GDM1 (cell line): ENCODE data around the gene IL15RA.
"Not testable (repeated sequence)": the region's sequence is repeated elsewhere in the genome, so short reads cannot be mapped to it uniquely, and the experiment has no call there.

ENCODE experiments used
- DNase-seq: peaks from one replicate; lab custom pipeline; 2025; lab: John Stamatoyannopoulos, UW

The IL15RA gene

DNA sequence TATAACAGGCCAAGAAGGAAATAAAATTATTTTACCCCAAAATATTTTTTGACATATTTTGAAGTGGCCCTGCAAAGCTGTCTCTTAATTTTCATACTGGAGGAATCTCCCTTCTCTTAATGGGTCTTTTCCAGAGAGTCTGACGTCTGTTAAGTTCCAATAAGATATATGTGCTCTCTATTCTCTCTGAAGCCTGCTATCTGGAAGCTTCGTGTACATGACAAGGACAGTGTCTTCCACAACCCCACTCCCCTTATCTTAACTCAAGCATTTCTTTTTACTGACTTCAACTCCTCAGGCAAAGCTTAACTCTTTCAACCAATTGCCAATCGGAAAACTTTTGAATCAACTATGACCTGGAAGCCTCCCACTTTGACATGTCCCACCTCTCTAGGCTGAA, 29.2 kb upstream of the IL15RA start:
- no peak for DNase-seq

DNA sequence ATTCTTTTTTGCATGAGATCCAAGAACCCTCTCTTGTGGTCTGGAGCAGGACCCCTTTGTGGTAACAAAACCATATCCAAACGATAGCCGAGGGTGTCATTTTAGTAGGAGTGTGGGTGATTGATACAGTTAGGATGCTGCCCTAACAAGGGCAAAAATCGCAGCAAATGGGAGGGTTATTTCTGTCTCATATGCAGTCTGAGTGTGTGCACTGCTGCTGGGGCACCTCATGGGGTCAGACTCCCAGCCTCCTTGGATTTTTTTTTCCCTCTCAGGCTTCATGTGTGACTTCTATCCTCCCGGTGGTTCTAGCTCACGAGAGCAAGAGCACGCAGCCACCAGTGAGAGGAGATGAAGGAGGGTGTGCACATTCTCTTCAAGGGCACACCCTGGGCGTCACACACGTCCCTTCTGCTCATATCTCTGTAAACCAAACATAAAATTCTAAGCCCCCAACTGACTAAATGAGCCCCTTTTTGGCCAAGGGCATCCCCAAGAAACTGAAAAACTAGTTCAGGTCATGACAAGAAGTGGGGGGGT, 28.6 kb upstream of the IL15RA start:
- no peak for DNase-seq

DNA sequence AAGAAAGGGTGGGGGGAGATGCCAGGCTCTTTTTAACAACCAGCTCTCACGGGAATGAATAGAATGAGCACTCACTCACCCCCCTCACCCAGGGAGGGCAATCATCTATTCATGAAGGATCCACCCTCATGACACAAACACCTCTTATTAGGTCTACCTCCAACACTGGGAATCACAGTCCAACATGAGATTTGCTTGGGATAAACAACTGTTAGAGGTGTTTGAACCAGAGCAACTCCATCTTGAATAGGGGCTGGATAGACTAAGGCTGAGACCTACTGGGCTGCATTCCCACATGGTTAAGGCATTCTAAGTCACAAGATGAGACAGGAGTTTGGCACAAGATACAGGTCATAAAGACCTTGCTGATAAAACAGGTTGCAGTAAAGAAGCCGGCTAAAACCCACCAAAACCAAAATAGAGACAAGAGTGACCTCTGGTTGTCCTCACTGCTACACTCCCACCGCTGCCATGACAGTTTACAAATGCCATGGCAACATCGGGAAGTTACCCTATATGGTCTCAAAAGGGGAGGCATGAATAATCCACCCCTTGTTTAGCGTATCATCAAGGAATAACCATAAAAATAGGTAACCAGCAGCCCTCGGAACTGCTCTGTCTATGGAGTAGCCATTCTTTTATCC, 27.9 kb upstream of the IL15RA start:
- DNase-seq = not testable (repeated sequence)

DNA sequence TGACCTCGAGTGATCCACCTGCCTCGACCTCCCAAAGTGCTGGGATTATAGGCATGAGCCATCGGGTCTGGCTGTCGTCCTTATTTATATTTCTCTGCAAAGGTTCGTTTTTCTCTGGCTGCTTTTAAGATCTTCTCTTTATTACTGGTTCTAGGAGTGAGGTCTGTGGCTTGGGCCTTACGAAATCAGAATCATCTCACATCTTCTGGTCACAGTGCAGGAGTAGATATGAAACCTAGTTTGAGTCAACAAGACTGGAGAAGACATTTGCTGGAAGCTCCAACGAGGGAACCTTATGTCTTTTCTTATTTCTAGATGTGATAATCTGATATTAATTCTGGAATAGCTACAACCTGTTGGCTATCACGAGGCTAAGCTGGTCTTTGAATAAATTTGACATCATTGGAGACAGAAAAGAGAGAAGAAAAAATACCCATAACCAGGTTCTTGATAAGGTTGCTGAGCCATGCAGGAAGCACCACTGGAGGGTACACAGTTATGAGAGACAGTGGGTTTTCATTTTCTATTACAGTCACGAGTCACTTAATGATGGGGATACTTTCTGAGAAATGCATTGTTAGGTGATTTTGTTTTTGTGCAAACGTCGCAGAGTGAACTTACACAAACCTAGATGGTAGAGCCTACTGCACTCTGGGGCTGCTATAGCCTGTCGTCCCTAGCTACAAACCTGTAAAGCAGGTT, 25.6 kb upstream of the IL15RA start:
- DNase-seq = no peak

DNA sequence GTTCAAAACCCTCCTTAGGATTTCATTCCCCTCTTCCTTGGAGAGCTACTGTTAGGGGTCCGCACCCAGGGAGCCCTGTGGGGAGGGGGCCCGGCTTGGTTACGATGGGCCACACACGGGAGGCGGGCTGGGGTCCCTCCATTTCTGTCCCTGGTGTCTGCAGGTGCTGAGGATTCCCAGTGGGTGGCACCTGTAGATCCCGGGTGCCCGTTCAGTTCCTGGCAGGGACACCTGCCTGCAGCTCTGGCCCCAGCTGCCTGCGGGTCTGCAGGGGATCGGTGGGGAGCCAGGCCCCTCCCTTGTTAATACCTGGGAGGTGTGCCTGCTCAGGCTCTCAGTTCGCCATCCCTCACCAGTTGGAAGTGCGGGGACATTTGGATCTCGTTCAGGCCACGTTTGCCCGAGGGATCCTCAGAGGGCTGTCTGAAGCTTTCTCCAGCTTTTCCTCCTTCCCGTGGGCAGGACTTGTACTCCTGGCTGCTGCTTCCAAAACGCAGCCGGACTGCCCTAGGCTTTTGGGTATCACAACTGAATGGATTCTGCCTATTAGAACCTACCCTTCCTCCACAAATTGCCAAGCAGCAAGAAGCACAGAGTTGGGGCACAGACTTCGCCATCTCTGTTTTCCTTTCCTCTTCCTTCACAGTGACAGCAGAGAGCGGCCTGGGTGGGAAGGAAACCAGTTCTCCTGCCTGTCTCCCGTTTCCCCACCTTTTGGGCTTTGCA, 22.3 kb upstream of the IL15RA start:
- no peak for DNase-seq

DNA sequence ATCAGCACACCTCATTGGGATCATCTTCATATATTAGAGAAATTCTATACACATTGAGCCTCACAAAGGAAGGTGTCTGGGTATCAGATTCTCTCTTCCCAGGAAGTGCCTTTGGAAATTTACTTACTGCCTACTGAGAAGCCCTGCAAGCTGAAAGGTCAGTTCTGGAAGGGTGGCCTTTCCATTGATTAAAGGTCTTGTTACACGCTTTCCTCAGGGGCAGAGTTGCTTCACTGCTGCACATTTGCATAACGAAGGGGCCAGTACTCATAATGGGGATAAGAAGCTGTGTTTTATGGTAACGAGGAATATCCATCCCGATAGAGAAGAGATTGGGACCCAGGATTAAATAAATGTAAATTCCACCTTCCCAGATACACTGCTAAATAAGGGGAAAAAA, 19.4 kb upstream of the IL15RA start:
- DNase-seq = no peak

DNA sequence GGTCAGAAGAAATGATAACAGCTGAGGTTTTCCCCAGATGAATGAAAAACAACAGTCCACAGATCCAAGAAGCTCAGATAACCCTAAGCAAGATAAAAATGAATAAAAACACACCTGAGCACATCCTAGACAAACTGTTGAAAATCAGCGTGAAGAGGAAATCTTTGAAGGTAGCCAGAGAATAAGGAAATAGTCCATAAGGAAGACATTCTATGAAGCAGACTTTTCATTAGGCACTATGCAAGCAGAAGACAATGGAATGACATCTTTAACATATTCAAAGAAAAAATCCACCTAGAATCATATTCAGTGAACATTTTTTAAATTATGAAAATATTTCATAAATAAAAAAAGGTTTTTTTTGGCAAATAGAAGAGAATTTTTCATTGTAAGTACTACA, 15.1 kb upstream of the IL15RA start:
- no peak for DNase-seq

DNA sequence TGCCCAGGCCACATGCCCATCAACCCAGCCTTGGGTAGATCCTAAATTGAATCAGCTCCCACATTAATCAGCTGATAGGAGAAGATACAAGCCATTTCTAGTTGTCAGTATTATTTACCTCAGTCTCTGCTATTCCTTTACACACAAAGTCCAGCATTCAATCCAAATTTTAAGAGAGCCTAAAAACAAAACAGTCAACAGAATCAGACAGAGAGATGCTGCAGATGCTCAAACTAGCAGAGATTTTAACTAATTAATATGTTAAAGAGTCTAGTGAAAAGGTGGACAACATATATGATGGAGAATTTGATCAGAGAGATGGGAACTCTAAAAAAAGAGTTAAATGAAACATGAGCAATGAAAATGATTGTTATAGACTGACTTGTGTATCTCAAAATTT, 14.4 kb upstream of the IL15RA start:
- DNase-seq = no peak

DNA sequence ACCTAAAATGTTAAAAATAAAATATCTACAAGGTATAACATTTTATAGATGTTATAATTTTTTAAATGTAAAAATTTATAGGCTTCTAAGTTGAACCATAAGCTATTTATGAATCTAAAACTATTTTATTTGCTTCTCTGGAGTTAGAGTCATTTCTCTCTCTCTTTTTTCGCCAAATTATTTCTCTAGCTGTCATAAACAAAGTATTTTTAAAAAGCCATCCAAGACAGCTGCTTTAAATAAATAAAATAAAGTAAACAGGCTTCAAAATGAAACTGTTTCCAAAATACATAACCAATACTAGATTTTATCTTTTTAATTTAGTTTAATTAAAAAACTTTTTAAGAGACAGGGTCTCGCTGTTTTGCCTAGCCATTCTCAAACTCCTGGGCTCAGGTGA, 12.4 kb upstream of the IL15RA start:
- no peak for DNase-seq

DNA sequence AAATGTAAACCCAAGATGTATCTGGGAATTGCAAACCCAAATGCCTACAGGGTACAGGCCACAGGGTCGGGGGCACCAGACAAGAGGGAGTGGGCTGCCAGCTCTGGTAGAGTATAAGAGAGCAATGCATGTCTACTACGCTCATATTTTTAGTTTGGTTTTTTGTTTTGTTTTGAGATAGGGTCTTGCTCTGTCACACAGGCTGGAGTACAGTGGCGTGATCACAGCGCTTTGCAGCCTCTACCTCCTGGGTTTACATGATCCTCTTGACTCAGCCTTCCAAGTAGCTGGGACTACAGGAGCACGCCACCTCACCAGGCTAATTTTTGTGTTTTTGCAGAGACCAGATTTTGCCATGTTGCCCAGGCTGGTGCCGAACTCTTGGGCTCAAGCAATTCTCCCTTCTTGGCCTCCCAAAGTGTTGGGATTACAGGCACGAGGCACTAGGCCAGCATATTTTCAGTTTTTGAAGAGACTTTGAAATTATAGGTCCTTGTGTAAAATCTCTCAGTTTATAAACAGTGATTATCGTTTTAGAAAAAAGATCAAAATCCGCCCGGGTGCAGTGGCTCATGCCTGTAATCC, 11.1 kb upstream of the IL15RA start:
- no peak for DNase-seq

DNA sequence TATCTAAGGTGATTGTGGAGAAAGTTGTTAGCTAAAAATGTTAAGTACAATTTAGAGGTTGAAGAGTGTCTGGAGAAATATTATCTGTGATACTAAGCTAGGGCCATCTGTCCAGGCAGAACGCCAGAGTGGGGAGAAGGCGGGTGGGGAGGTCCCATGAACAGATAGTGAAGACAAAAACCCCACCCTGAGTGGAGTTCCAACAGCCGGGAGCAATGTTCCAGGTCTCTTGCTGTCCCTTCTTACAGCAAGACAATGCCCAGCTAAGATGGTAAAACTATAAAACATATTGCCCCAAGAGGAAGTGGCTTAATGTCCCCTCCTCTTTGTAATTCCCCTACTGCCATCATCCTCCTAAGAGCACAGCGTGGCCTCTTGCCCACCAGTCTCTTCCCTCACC, 10.4 kb upstream of the IL15RA start:
- DNase-seq = no peak

DNA sequence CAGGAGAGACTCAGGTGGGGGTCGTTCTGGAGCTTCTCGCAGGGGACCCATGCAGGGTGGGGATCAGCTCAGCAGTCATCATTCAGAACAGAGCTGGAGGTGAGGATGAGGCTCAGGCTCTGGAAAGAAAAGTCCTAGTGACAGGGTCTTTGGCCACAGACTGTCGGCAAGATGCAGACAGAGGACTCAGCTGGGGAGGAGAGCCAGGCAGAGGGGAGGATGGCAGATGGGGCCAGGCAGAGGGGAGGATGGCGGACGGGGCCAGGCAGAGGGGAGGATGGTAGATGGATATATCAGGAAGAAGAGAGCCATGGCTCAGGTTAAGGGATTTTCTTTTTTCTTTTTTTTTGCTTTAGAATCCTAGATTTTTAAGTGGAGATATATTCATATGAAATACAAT, 7.7 kb upstream of the IL15RA start:
- no peak for DNase-seq

DNA sequence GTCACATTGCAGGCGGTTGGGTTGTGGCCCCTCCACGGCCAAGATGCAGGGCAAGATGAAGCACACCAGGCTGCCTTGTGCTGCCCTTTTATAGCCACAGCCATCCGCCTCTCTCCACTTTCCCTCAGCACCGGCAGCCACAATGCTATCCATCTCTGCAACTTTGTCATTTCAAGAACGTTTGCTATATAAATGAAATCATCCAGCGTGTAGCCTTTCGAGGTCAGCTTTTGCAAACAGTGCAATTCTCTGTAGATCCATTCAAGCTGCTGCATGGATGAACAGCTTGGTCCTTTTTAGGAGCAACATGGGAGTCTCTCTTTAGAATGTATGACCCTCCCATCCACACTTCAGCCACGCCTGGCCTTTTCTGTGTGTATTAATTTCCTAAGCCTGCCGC, 6.4 kb upstream of the IL15RA start:
- DNase-seq = no peak

DNA sequence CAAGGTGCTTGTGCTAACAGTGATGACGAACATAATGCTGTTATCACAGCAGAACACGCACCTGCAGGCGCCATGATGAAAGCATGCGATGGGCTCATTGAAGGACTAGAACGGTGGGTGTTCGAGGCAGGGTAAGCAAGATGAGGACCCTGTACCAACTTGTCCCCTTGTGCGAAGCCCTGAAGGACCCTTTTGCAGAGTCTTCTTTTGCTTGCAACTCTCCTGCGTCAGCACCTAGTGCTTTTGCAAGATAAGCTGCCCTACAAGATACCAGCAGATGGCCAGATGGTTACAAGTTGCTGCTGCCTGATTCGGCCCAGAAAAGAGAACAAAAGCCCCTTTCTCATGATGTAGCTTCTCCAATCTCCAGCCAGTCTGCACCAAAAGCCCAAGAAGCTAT, 4.2 kb upstream of the IL15RA start:
- DNase-seq = no peak

DNA sequence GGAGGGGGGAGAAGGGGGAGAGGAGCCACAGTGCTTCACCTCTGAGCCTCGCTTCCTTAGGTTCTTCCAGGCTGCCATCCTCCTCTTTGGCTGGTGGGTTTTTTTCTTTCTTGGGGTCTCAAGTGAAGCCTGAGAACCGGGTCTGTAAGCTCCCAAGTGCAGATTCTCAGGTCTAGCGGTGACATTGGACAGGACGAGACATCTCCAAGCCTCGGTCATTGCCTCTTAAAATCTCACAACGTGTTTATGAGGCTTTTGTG, 817 bp upstream of the IL15RA start:
- DNase-seq = no peak

DNA sequence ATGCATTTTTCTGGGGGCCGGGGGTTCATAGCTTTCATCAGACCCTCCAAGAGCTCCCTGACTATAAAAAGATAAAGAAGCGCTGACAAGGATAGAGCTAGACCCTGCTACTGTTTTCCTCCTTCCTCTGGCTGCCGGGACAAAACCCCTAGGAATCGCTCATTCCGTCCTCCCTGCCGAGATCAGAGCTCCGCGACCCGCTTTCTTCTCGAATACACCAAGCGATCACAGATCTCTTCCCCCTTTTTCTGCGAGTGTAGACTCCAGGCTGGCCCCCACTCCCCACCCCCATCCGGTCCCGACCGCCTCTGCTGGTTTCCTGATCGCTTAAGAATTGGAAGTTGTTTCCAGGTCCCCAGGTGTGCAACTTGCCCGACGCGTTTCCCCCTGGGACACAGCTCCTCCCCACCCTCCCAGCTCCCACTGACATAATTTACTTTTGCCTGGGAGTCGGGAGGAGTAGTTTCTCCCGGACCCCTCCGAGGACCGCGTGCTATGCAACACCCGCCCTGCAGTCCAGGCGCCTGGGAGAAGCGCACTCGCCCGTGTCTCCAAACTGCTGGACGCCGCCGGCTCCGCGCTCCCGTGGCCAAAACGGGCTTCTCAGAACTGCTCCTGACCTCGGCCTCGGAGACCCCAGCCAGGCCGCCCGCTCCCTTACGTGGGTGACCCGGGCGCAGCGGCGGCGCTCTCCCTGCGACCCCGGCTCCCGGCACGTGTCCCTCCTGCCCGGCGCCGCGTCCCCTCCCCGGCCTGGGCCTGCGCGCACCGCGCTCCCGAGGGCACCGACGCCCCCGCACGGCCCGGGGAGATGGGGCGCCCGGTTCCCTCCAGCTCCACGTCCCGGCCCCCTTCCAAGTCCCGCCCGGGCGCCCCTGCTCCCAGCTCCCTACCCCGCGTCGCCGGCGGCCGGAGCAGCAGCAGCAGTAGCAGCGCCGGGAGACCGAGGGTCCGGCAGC, 552 bp downstream of the IL15RA start:
- peak; percentile 56 for DNase-seq

DNA sequence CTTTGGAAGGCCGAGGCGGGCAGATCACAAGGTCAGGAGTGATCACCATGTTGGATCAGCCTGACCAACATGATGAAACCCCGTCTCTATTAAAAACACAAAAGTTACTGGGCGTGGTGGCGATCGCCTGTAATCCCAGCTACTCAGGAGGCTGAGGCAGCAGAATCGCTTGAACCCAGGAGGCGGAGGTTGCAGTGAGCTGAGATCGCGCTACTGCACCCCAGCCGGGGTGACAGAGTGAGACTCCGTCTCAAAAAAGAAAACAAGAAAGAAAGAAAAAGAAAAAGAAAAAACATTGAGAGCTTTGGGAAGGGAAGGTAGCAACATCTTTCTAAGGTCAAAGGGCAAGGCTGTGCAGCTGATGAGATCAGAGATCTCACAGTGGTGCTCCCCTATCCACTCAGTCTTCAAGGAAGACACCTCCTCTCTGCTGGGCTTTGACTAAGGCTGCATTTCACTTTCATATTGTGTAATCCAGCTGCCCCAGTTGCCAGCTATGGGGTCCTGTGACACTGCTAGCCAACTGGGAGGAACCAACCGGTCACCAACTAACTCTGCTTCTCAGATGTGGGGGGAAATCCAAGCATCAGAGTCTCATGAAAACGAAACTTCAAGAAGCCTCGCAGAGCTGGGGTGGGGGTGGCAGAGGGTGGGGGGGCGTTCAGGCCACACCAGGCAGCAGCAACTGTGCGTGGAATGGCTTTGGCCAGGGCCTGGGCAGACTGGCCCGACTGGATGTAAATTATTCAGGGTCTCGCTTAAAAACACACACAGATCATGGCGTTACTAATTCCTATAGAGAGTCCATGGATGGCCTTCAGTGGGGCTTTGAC, 1.5 kb downstream of the IL15RA start:
- no peak for DNase-seq

DNA sequence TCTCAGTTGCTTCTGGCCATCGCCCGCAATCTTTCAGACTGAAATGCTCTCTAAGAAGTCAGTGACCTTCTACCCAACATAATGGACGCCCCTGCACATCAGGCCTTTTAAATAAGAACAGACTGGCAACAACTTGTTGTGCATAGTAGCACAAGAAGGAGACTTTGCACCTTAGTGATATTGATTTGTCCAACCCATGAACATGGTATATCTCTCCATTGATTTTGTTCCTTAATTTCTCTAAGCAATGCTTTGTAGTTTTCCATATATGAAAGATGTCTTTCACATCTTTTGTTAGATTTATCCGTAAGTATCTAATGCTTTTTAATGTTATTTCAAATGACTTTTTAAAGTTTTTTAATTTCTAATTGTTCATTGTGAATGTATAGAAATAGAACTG, 4.3 kb downstream of the IL15RA start:
- no peak for DNase-seq

DNA sequence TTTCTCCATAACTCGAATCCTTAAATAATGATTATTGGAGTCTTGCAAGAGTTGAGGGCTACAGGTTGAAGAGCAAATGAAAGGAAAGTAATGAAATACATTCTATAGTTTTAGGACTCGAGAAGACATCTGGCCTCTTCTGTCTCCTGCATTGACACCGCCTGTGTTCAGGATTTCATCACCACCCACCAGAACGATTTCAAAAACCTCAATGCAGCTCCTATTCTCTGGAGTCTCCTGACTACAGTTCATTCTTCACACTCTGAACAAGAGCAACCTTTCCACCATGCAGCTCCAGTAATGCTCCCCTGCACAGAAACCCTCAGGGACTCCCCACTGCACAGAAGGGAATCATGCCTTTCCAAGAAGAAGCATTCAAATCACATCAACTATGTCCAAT, 5.5 kb downstream of the IL15RA start:
- DNase-seq = no peak

DNA sequence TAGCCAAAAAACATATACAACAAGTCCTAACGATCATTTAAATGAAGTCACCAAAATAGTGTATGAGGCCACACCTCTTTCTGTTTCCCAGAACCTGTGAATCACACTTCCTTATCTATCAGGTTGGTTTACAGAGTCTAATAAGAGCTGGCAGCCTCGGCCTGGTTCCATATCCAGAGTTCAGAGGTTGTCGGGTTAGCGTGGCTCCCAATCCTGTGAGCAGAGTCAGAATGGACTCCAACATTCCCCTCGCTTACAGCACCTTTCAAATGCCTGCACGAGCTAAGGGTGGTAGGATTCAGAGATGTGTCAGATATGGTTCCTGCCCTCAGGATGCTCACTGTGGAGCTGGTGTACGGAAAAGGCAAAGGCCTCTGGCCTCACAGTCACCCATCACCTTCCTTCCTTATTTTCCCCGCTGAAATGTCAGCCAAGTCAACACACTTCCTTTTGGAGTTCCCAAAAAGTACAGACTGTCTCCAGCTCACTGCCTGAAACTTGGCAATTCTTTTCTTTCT, 6.0 kb downstream of the IL15RA start:
- DNase-seq = no peak

DNA sequence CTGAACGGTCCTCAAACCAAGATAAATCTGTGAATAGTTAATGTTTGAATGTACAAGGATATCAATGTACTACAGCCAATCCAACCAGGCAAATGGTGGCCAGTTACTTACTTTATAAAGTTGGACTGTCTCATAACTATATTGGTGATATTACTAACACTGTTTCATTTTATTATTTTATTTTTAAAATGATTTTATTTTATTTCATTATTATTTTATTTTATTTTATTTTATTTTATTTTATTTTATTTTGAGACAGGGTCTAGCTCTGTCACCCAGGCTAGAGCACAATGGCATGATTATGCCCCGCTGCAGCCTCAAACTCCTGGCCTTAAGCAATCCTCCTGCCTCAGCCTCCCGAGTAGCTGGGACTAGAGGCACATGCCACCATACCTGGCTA, 6.8 kb downstream of the IL15RA start:
- DNase-seq = no peak
